Psoas muscle (tissue), 8 donors: ENCODE measurements around the gene NDUFB10. TPM values are rescaled to one million over a fixed set of nuclear protein-coding genes. Genes with fewer than 3 reads are reported as not detected.

Experiments used
- ATAC-seq, 4 donors: fragments of 200-7000 bp; cut with Tn5 transposase; one replicate each; pipeline ENCODE4 v1.9.1; 2020; ENCODE audit warnings: moderate library complexity in 3 of 4, mild to moderate bottlenecking in 2 of 4
- DNase-seq, 2 donors: peaks; one replicate each; pipeline ENCODE4 v3.0.0-alpha.2; 2020
- H3K27ac ChIP-seq: fragments of 200-600 bp; one replicate; pipeline ENCODE4 v1.8.0; 2022
- H3K27me3 ChIP-seq, 3 donors: fragments of 200-600 bp in 1 of 3; one replicate each; pipeline versions ENCODE4 v1.6.1 to v1.8.0; 2013 to 2022; ENCODE audit warnings: low read length in 2 of 3, mild to moderate bottlenecking in 2 of 3, moderate library complexity in 1 of 3; ENCODE audit not compliant: insufficient read depth in 3 of 3
- H3K36me3 ChIP-seq, 2 donors: fragments of 200-600 bp in 1 of 2; one replicate each; pipeline versions ENCODE4 v1.6.1 to v1.8.0; 2013 to 2022; ENCODE audit warnings: low read depth in 1 of 2, mild to moderate bottlenecking in 1 of 2, moderate library complexity in 1 of 2; ENCODE audit not compliant: insufficient read depth in 1 of 2
- H3K4me1 ChIP-seq: fragments of 200-600 bp; one replicate; pipeline ENCODE4 v1.8.0; 2022
- H3K4me3 ChIP-seq: fragments of 200-600 bp; one replicate; pipeline ENCODE4 v1.8.0; 2022; ENCODE audit warnings: mild to moderate bottlenecking
- H3K9me3 ChIP-seq: fragments of 200-600 bp; one replicate; pipeline ENCODE4 v1.8.0; 2022
- WGBS, 3 donors: extraction: QIAGEN DNeasy Blood & Tissue Kit; methylation state at CpG; one replicate each; pipeline versions ENCODE4 v1.1.6 to v1.1.7; 2013; 5-methylcytosine and 5-hydroxymethylcytosine counted together
- intact Hi-C, 2 donors: fragments of 100-400 bp; cut with DNase I; formaldehyde crosslinking; loops; one replicate each; pipeline versions ENCODE4 v1.11.0 to v1.14.2; 2022
- polyA plus RNA-seq, 3 donors: library from polyadenylated mRNA; stranded (reverse); fragments of 200-250 nt; gene quantifications; one replicate each; pipeline ENCODE4 v1.2.3, GENCODE V29; 2013
- total RNA-seq, 4 donors: library from RNA; stranded (reverse); fragmentation: NEBNext Ultra II Directional in 2 of 4; extraction: Animal tissue kit (Norgen Biotek cat#: 25700) in 2 of 4; gene quantifications; one replicate each; pipeline versions ENCODE4 v1.2.1 to v1.2.4, GENCODE V29; 2021 to 2023
- TF ChIP-seq, protein P1 (sequence below): fragments of 200-600 bp; IDR thresholded peaks from one replicate; pipeline ENCODE4 v1.8.0; 2022; ENCODE audit warnings: antibody characterized with exemption
- donor health status: healthy with polysubstance abuse.
- donor health status: DM: no; HTN: no; CAD: no; lungs with moderate emphysema.
- donor health status: Bipolar disorder and iron deficiency.
- donor health status: healthy.
- donor health status: DM: yes; HTN: yes; CAD: no.
- donor health status: DM: no; HTN: no; CAD: no.
- donor health status: DM: no; HTN: no; CAD: no.
- donor health status: DM: yes; HTN: yes; CAD: no.

Gene NDUFB10
- total and polyA plus RNA-seq, 7 donors: 350 to 870 (median 465) TPM

DNA sequence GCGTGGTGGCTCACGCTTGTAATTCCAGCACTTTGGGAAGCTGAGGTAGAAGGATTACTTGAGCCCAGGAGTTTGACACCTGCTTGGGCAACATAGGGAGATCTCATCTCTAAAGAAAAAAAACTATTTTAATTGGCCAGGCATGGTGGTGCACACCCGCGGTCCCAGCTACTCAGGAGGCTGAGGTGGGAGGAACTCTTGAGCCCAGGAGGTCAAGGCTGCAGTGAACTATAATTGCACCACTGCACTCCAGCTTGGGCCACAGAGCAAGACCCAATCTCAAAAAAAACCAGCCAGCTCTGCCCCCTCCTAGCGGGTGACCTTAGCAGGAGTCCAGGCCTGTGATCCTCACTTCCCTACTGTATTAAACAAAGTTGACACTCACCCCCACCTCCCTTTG lies 35.2 kb upstream of the NDUFB10 start:
- ATAC-seq: no peak
- no peak overlapping the region for H3K4me3 ChIP-seq
- 51 to 59% (median 59%) methylated on average over 5 of the region's 5 CpGs for WGBS, 3 donors

DNA sequence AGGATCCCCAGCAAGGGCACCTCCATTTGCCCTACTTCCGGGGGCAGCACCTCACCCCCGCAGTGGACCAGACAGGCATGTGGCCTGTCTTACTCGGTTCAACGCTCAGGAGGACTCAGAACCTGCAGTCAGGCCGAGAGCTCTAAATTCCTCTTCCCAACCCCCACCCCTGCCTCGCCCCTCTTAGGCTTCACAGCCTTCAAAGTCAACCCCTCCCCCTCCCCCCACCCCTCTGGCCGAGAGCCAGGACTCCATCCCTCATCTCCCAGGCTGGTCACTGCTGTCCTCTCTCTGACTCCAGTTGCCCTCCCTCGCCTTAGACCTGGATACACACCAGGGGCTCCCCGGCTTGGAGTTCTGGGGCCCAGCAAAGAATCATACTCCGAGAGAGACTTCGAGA lies 33.1 kb upstream of the NDUFB10 start:
- Histone ChIP-seq H3K4me1 (peaks cover 3% of the 10 kb centered on the region), H3K4me3 (no peak overlapping the region), H3K27ac (no peak overlapping the region), H3K9me3 (no peaks in the 10 kb centered on the region), H3K36me3 (no peaks in the 10 kb centered on the region), H3K27me3 (peaks cover 0 to 39% (median 7%) of the 10 kb centered on the region in 3 donors)
- TF ChIP-seq, protein P1, sequence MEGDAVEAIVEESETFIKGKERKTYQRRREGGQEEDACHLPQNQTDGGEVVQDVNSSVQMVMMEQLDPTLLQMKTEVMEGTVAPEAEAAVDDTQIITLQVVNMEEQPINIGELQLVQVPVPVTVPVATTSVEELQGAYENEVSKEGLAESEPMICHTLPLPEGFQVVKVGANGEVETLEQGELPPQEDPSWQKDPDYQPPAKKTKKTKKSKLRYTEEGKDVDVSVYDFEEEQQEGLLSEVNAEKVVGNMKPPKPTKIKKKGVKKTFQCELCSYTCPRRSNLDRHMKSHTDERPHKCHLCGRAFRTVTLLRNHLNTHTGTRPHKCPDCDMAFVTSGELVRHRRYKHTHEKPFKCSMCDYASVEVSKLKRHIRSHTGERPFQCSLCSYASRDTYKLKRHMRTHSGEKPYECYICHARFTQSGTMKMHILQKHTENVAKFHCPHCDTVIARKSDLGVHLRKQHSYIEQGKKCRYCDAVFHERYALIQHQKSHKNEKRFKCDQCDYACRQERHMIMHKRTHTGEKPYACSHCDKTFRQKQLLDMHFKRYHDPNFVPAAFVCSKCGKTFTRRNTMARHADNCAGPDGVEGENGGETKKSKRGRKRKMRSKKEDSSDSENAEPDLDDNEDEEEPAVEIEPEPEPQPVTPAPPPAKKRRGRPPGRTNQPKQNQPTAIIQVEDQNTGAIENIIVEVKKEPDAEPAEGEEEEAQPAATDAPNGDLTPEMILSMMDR: no peak
- 56 to 63% (median 58%) methylated on average over 10 to 11 of the region's 11 CpGs for WGBS, 3 donors
- no peak for ATAC-seq
- DNase-seq: no peak
- intact Hi-C loops: no loop called here

More for the DNA sequence above, 35.2 kb upstream of the NDUFB10 start:
- Histone ChIP-seq H3K27me3 (peaks cover 0 to 57% (median 11%) of the 10 kb centered on the region in 3 donors), H3K27ac (no peak overlapping the region), H3K9me3 (no peaks in the 10 kb centered on the region), H3K4me1 (no peaks in the 10 kb centered on the region), H3K36me3 (no peaks in the 10 kb centered on the region)
- intact Hi-C loops: no loop called here
- TF ChIP-seq, protein P1: no peak
- DNase-seq: no peak

- DNase-seq (no peak), ATAC-seq (peak; percentile 9 to 37 (median 18))
- no peaks in the 10 kb centered on the region for H3K36me3 ChIP-seq
- intact Hi-C loops: loop anchor here in 1 of 2 donors (1.0 kb wide), 1 partner anchor 66 kb away; no protein-coding TSS in a partner anchor
- H3K27ac ChIP-seq: peak overlapping the region; percentile 67
- peaks cover 0 to 11% (median 0%) of the 10 kb centered on the region in 3 donors for H3K27me3 ChIP-seq
- H3K4me3 ChIP-seq: peak overlapping the region; percentile 71
- WGBS, 3 donors: 11 to 23% (median 16%) methylated on average over 6 to 11 of the region's 11 CpGs
- H3K9me3 ChIP-seq: no peaks in the 10 kb centered on the region
- TF ChIP-seq, protein P1: no peak
- H3K4me1 ChIP-seq: peaks cover 3% of the 10 kb centered on the region
These were observed 30.2 kb upstream of the NDUFB10 start for GRCh38 chr16:1929105-1929504.

GRCh38 chr16:1929578-1930337 lies 29.6 kb upstream of the NDUFB10 start:
- 15 to 31% (median 17%) methylated on average over 31 to 70 of the region's 70 CpGs for WGBS, 3 donors
- Histone ChIP-seq H3K4me3 (peak overlapping the region; percentile 71), H3K9me3 (no peaks in the 10 kb centered on the region), H3K27ac (peak overlapping the region; percentile 67), H3K27me3 (peaks cover 0 to 4% (median 0%) of the 10 kb centered on the region in 3 donors), H3K36me3 (no peaks in the 10 kb centered on the region), H3K4me1 (peaks cover 3% of the 10 kb centered on the region)
- intact Hi-C loops: loop anchor here (1.0 to 10.0 kb wide), 3 partner anchors 66 to 315 kb away; partner anchors contain the start of genes CRAMP1 (in 1 of the 2) and IFT140 (in 1 of the 2)
- TF ChIP-seq, protein P1: peak; percentile 99
- peak; percentile 92 to 95 for DNase-seq
- peak; percentile 94 to 98 (median 96) for ATAC-seq
